GM12878 (cell line): ENCODE data around the gene KLK12. TPM values are rescaled to one million over a fixed set of nuclear protein-coding genes. Genes with fewer than 3 reads are reported as not detected.

Experiments
- ATAC-seq: fragments of 200-7000 bp; cut with Tn5 transposase; 3 replicates; pipeline ENCODE4 v1.9.1; 2020; ENCODE audit warnings: mild to moderate bottlenecking, moderate library complexity
- BruUV-seq: library from RNA; stranded (reverse); fragments of 400-500 nt; replicated peaks from 2 replicates; lab custom pipeline; 2021; lab: Mats Ljungman, UMichigan
- CTCF ChIA-PET: fragments of 300-600 bp; sonication (Branson Sonifier 250); formaldehyde crosslinking; extraction: SDS; loops from one replicate; lab custom pipeline; 2021; ENCODE audit warnings: inconsistent platforms; lab: Yijun Ruan, JAX
- POLR2A ChIA-PET: fragments of 350-600 bp; formaldehyde crosslinking; extraction: SDS; loops from one replicate; lab custom pipeline; 2021; ENCODE audit warnings: inconsistent platforms; lab: Charles Lee
- RAD21 ChIA-PET: fragments of 300-600 bp; sonication (Branson Sonifier 250); formaldehyde crosslinking; loops from one replicate; lab custom pipeline; 2023; ENCODE audit warnings: antibody characterized with exemption; ENCODE audit not compliant: unreplicated experiment; lab: Charles Lee
- SMC1A ChIA-PET: fragments of 300-600 bp; sonication (Branson Sonifier 250); formaldehyde crosslinking; loops from one replicate; lab custom pipeline; 2023; ENCODE audit not compliant: unreplicated experiment, uncharacterized antibody; lab: Charles Lee
- DNase-seq: peaks from one replicate; pipeline ENCODE4 v3.0.0-alpha.2; 2011; ENCODE audit warnings: low read depth, low spot score
- FAIRE-seq: peaks from 3 replicates; lab custom pipeline; 2011; peaks lifted over from hg19 to GRCh38; lab: Jason Lieb, UNC
- H2AFZ ChIP-seq: 2 replicates; pipeline ENCODE4 v1.6.0; 2011; ENCODE audit warnings: low read depth, low read length, control low read depth; ENCODE audit not compliant: control insufficient read depth
- H3K27ac ChIP-seq: 2 replicates; pipeline ENCODE4 v1.5.1; 2011; ENCODE audit warnings: control low read depth; ENCODE audit not compliant: control insufficient read depth, insufficient read depth
- H3K27me3 ChIP-seq, 2 experiments: replicated peaks in 1 of 2; 2 replicates each; pipeline versions ENCODE4 v1.6.0 to v1.6.1; 2011; ENCODE audit warnings: low read length in 1 of 2; ENCODE audit not compliant: control insufficient read depth in 2 of 2, insufficient read depth in 2 of 2
- H3K36me3 ChIP-seq, 2 experiments: 2 replicates each; pipeline ENCODE4 v1.5.1; 2011; ENCODE audit warnings: low read length in 1 of 2; ENCODE audit not compliant: control insufficient read depth in 2 of 2, insufficient read depth in 2 of 2
- H3K4me1 ChIP-seq: 2 replicates; pipeline ENCODE4 v1.6.1; 2011; ENCODE audit warnings: mild to moderate bottlenecking, low read length, moderate library complexity, mixed read lengths; ENCODE audit not compliant: control insufficient read depth, insufficient read depth
- H3K4me2 ChIP-seq: 2 replicates; pipeline ENCODE4 v1.6.0; 2011; ENCODE audit warnings: control low read depth; ENCODE audit not compliant: control insufficient read depth, insufficient read depth
- H3K4me3 ChIP-seq: fragments of 200-600 bp; sonication (generic); 2 replicates; pipeline ENCODE4 v1.5.1; 2016
- H3K79me2 ChIP-seq: 2 replicates; pipeline ENCODE4 v1.6.0; 2011; ENCODE audit warnings: low read length; ENCODE audit not compliant: control insufficient read depth, insufficient read depth
- H3K9ac ChIP-seq: 2 replicates; pipeline ENCODE4 v1.8.0; 2011; ENCODE audit warnings: low read length, control low read depth, mixed read lengths; ENCODE audit not compliant: control insufficient read depth, insufficient read depth
- H3K9me3 ChIP-seq: replicated peaks from 3 replicates; pipeline ENCODE4 v1.5.1; 2011; ENCODE audit warnings: mild to moderate bottlenecking, low read length; ENCODE audit not compliant: control insufficient read depth, insufficient read depth
- H4K20me1 ChIP-seq: 2 replicates; pipeline ENCODE4 v1.6.0; 2011; ENCODE audit not compliant: control insufficient read depth, insufficient read depth
- CBFB ChIP-seq: IDR thresholded peaks from 2 replicates; pipeline ENCODE4 v1.6.1; 2016; ENCODE audit warnings: antibody characterized with exemption, low read depth
- EP300 ChIP-seq, 2 experiments: fragments of 150-350 bp in 1 of 2; IDR thresholded peaks; 2 replicates each; pipeline ENCODE4 v1.6.1; 2011 to 2012; ENCODE audit warnings: low read depth in 2 of 2, low read length in 2 of 2, borderline replicate concordance in 1 of 2, improper control_type of control experiment in 1 of 2, inconsistent platforms in 1 of 2; ENCODE audit not compliant: control insufficient read depth in 1 of 2
- FOS ChIP-seq: IDR thresholded peaks from 3 replicates; pipeline ENCODE4 v1.6.1; 2011; ENCODE audit warnings: borderline replicate concordance; ENCODE audit not compliant: insufficient read length; ENCODE audit errors: extremely low read depth
- JUND ChIP-seq: IDR thresholded peaks from 2 replicates; pipeline ENCODE4 v1.6.1; 2012; ENCODE audit warnings: low read depth, mild to moderate bottlenecking, low read length, improper control_type of control experiment, moderate library complexity
- NFIC ChIP-seq: IDR thresholded peaks from 2 replicates; pipeline ENCODE4 v1.6.1; 2012; ENCODE audit warnings: low read depth, mild to moderate bottlenecking, inconsistent platforms, low read length, moderate library complexity
- NR2F1 ChIP-seq: fragments of 450-650 bp; conservative IDR thresholded peaks from 2 replicates; pipeline ENCODE4 v1.6.1; 2017; ENCODE audit warnings: mild to moderate bottlenecking
- RCOR1 ChIP-seq: conservative IDR thresholded peaks from 2 replicates; pipeline ENCODE4 v1.6.1; 2012; ENCODE audit warnings: low read depth, low read length, improper control_type of control experiment
- SUPT20H ChIP-seq: IDR thresholded peaks from 2 replicates; pipeline ENCODE4 v1.6.1; 2011; ENCODE audit warnings: low read depth, mild to moderate bottlenecking, low read length, moderate library complexity, borderline replicate concordance; ENCODE audit not compliant: control insufficient read depth
- TAF1 ChIP-seq: IDR thresholded peaks from 2 replicates; pipeline ENCODE4 v1.6.1; 2011; ENCODE audit warnings: mild to moderate bottlenecking, low read depth, low read length, borderline replicate concordance
- TARDBP ChIP-seq: IDR thresholded peaks from 2 replicates; pipeline ENCODE4 v1.6.1; 2016; ENCODE audit warnings: borderline replicate concordance
- TCF12 ChIP-seq: IDR thresholded peaks from 2 replicates; pipeline ENCODE4 v1.6.1; 2011; ENCODE audit warnings: low read depth, mild to moderate bottlenecking, low read length
- YY1 ChIP-seq: IDR thresholded peaks from 2 replicates; pipeline ENCODE4 v1.6.1; 2011; ENCODE audit warnings: low read depth, mild to moderate bottlenecking, low read length
- ZSCAN29 ChIP-seq: fragments of 450-650 bp; IDR thresholded peaks from 2 replicates; pipeline ENCODE4 v1.6.1; 2017; ENCODE audit warnings: mild to moderate bottlenecking, moderate library complexity
- WGBS: methylation state at CpG from one replicate; pipeline ENCODE4 v1.1.6; 2016; ENCODE audit warnings: low lambda C conversion rate; ENCODE audit not compliant: insufficient replicate concordance, insufficient coverage; ENCODE audit errors: missing lambda C conversion rate; 5-methylcytosine and 5-hydroxymethylcytosine counted together
- in situ Hi-C: fragments of 300-500 bp; cut with MboI; formaldehyde crosslinking; loops from 9 replicates; pipeline ENCODE4 v1.14.3; 2018; ENCODE audit warnings: mixed read lengths
- intact Hi-C: fragments of 100-400 bp; cut with micrococcal nuclease; formaldehyde crosslinking; loops from one replicate; pipeline ENCODE4 v1.14.2; 2022; ENCODE audit not compliant: unreplicated experiment
- polyA plus RNA-seq, 11 experiments: library from polyadenylated mRNA; depleted of rRNA in 4 of 11; unstranded in 6 of 11; stranded (reverse) in 5 of 11; fragments of >200 nt; fragmentation: Nextera tagmentation in 4 of 11; fragmentation: Illumina TruSeq in 1 of 11; extraction: Ambion mirVana in 4 of 11; extraction: Trizol in 1 of 11; gene quantifications; 1 replicate in 1 of 11; 2 replicates in 10 of 11; pipeline versions ENCODE4 v1.2.1 to v1.2.3, GENCODE V29; 2011 to 2016; ENCODE audit warnings: inconsistent platforms in 2 of 11, missing spikeins in 2 of 11, low read depth in 1 of 11
- total RNA-seq, 4 experiments: library from RNA; depleted of rRNA in 3 of 4; stranded (reverse); fragments of >200 nt in 3 of 4; fragmentation: Illumina TruSeq in 1 of 4; extraction: Trizol in 1 of 4; gene quantifications; 2 replicates each; pipeline versions ENCODE4 v1.2.1 to v1.2.3, GENCODE V29; 2013 to 2021
- TF ChIP-seq, protein P1 (sequence below): fragments of 450-650 bp; IDR thresholded peaks from 2 replicates; pipeline ENCODE4 v1.6.1; 2017; ENCODE audit warnings: borderline replicate concordance
- TF ChIP-seq, protein P2 (sequence below): IDR thresholded peaks from 2 replicates; pipeline ENCODE4 v1.6.1; 2012; ENCODE audit warnings: mild to moderate bottlenecking, low read depth, low read length
- TF ChIP-seq, protein P3 (sequence below): fragments of 450-650 bp; conservative IDR thresholded peaks from 2 replicates; pipeline ENCODE4 v1.6.1; 2017; ENCODE audit warnings: mild to moderate bottlenecking, moderate library complexity

Gene KLK12
- total and polyA plus RNA-seq, 10 of the 15 experiments (the other 5 are each of a cell fraction or from before 2014, with no cell fraction given): not detected

DNA sequence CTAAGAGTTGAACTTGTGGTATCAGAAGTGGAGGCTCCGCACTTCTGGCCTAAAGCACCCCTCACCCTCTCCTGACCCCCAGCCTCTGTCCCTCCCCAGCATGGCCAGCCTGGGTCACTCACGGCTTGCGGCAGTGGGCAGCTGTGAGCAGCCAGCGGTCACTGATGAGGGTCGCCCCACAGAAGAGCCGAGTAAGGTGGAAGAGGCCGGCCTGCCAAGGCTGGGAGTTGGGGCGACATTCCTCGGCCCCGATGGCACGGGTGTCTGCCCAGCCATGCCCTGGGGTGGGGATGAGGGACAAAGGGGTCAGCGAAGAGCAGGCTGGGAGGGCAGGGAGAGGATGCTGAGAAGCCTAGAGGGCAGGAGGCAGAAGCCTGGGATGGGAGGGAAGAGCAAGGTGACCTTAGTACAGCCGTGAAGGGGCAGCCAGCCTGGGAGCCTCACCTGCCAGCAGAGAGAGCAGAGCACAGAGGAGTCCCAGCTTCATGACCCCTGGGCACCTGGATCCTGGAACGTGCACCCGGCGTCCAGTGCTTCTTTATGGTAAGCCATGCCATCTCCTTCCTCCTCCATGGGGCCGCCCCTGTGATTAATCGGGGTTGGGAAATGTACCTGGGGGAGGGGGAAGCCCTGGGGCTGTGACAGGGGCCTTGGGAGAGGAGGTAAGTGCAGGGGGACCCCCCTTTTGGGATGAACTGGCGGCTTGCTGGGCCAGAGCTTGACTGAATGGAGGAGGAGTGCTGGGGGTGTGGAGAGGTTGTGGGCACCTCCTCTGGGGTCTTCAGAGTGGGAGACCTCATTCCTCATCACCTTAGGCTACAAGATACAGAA is 25.5 kb downstream of the KLK12 start:
- no peak overlapping the region for H3K4me3 ChIP-seq
- H3K9me3 ChIP-seq: no peaks in the 10 kb centered on the region
- H3K36me3 ChIP-seq: no peaks in the 10 kb centered on the region
- H3K4me1 ChIP-seq: no peaks in the 10 kb centered on the region
- intact Hi-C loops: no loop called here
- TF ChIP-seq TARDBP (no peak), NFIC (no peak), ZSCAN29 (no peak), RCOR1 (no peak), SUPT20H (no peak), NR2F1 (no peak), TAF1 (no peak), FOS (no peak), TCF12 (no peak), EP300 (IDR thresholded peaks at IDR 0.05; ENCODE audit: borderline replicate concordance in 1 of 2, control insufficient read depth in 1 of 2, low read depth in 2 of 2, low read length in 2 of 2) (no peak), JUND (no peak), CBFB (no peak), YY1 (no peak)
- TF ChIP-seq, protein P1, sequence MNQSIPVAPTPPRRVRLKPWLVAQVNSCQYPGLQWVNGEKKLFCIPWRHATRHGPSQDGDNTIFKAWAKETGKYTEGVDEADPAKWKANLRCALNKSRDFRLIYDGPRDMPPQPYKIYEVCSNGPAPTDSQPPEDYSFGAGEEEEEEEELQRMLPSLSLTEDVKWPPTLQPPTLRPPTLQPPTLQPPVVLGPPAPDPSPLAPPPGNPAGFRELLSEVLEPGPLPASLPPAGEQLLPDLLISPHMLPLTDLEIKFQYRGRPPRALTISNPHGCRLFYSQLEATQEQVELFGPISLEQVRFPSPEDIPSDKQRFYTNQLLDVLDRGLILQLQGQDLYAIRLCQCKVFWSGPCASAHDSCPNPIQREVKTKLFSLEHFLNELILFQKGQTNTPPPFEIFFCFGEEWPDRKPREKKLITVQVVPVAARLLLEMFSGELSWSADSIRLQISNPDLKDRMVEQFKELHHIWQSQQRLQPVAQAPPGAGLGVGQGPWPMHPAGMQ: no peak
- TF ChIP-seq, protein P2, sequence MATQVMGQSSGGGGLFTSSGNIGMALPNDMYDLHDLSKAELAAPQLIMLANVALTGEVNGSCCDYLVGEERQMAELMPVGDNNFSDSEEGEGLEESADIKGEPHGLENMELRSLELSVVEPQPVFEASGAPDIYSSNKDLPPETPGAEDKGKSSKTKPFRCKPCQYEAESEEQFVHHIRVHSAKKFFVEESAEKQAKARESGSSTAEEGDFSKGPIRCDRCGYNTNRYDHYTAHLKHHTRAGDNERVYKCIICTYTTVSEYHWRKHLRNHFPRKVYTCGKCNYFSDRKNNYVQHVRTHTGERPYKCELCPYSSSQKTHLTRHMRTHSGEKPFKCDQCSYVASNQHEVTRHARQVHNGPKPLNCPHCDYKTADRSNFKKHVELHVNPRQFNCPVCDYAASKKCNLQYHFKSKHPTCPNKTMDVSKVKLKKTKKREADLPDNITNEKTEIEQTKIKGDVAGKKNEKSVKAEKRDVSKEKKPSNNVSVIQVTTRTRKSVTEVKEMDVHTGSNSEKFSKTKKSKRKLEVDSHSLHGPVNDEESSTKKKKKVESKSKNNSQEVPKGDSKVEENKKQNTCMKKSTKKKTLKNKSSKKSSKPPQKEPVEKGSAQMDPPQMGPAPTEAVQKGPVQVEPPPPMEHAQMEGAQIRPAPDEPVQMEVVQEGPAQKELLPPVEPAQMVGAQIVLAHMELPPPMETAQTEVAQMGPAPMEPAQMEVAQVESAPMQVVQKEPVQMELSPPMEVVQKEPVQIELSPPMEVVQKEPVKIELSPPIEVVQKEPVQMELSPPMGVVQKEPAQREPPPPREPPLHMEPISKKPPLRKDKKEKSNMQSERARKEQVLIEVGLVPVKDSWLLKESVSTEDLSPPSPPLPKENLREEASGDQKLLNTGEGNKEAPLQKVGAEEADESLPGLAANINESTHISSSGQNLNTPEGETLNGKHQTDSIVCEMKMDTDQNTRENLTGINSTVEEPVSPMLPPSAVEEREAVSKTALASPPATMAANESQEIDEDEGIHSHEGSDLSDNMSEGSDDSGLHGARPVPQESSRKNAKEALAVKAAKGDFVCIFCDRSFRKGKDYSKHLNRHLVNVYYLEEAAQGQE: no peak
- TF ChIP-seq, protein P3, sequence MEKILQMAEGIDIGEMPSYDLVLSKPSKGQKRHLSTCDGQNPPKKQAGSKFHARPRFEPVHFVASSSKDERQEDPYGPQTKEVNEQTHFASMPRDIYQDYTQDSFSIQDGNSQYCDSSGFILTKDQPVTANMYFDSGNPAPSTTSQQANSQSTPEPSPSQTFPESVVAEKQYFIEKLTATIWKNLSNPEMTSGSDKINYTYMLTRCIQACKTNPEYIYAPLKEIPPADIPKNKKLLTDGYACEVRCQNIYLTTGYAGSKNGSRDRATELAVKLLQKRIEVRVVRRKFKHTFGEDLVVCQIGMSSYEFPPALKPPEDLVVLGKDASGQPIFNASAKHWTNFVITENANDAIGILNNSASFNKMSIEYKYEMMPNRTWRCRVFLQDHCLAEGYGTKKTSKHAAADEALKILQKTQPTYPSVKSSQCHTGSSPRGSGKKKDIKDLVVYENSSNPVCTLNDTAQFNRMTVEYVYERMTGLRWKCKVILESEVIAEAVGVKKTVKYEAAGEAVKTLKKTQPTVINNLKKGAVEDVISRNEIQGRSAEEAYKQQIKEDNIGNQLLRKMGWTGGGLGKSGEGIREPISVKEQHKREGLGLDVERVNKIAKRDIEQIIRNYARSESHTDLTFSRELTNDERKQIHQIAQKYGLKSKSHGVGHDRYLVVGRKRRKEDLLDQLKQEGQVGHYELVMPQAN: no peak
- TF ChIP-seq, all 136 proteins: peak for 0
- FAIRE-seq (no peak), ATAC-seq (no peak), DNase-seq (no peak)
- Histone ChIP-seq H3K27ac (no peak overlapping the region), H2AFZ (no peak overlapping the region), H3K79me2 (no peaks in the 10 kb centered on the region), H3K27me3 (no peaks in the 10 kb centered on the region), H4K20me1 (no peaks in the 10 kb centered on the region), H3K9ac (no peak overlapping the region), H3K4me2 (no peak overlapping the region)
- CTCF ChIA-PET: no interaction called here
- POLR2A ChIA-PET: no interaction called here
- in situ Hi-C loops: no loop called here
- RAD21 ChIA-PET: no interaction called here
- BruUV-seq: no TSS peak
- WGBS: 22% methylated on average over 18 of the region's 19 CpGs
- SMC1A ChIA-PET: no interaction called here
